IPS DF 6.9 (cell line): Measurements from ENCODE around the gene PDE11A.
"Not testable (repeated sequence)": the region's sequence is repeated elsewhere in the genome, so short reads cannot be mapped to it uniquely, and the experiment has no call there.

ENCODE experiments used
- DNase-seq: peaks from one replicate; pipeline ENCODE4 v3.0.0-alpha.2; 2013; ENCODE audit warnings: low read depth, low spot score
- H3K27ac ChIP-seq: one replicate; pipeline ENCODE4 v1.5.1; 2013; ENCODE audit warnings: low read length, control low read depth
- H3K27me3 ChIP-seq: 2 replicates; pipeline ENCODE4 v1.6.1; 2013; ENCODE audit warnings: mild to moderate bottlenecking, low read length; ENCODE audit not compliant: control insufficient read depth, insufficient read depth
- H3K36me3 ChIP-seq: 2 replicates; pipeline ENCODE4 v1.6.1; 2013; ENCODE audit warnings: low read length; ENCODE audit not compliant: control insufficient read depth, insufficient read depth
- H3K4me1 ChIP-seq: 2 replicates; pipeline ENCODE4 v1.6.1; 2013; ENCODE audit warnings: low read length; ENCODE audit not compliant: control insufficient read depth, insufficient read depth
- H3K4me3 ChIP-seq: 2 replicates; pipeline ENCODE4 v1.5.1; 2013; ENCODE audit warnings: mild to moderate bottlenecking, low read length
- H3K9me3 ChIP-seq: 2 replicates; pipeline ENCODE4 v1.6.1; 2013; ENCODE audit warnings: low read length, inconsistent platforms; ENCODE audit not compliant: control insufficient read depth, insufficient read depth
- WGBS: extraction: QIAGEN DNeasy Blood & Tissue Kit; methylation state at CpG from one replicate; pipeline ENCODE4 v1.1.7; 2013; ENCODE audit warnings: mixed read lengths, missing lambda C conversion rate; ENCODE audit not compliant: insufficient read length, insufficient coverage; 5-methylcytosine and 5-hydroxymethylcytosine counted together

The PDE11A gene

GRCh38 chr2:177869912-177870311 is 202.7 kb downstream of the PDE11A start:
- DNase-seq = no peak
- H3K9me3 ChIP-seq = no peaks in the 10 kb centered on the region
- no peaks in the 10 kb centered on the region for H3K4me1 ChIP-seq
- WGBS = 100% methylated on average over 1 of the region's 3 CpGs
- no peaks in the 10 kb centered on the region for H3K27me3 ChIP-seq
- H3K27ac ChIP-seq = no peak overlapping the region
- H3K36me3 ChIP-seq = no peaks in the 10 kb centered on the region
- no peak overlapping the region for H3K4me3 ChIP-seq

GRCh38 chr2:177869209-177869608 is 203.4 kb downstream of the PDE11A start:
- no peaks in the 10 kb centered on the region for H3K36me3 ChIP-seq
- no peaks in the 10 kb centered on the region for H3K4me1 ChIP-seq
- no CpG with 5 or more reads among the region's 3 CpGs for WGBS
- no peaks in the 10 kb centered on the region for H3K9me3 ChIP-seq
- no peaks in the 10 kb centered on the region for H3K27me3 ChIP-seq
- no peak overlapping the region for H3K4me3 ChIP-seq
- no peak for DNase-seq
- H3K27ac ChIP-seq = no peak overlapping the region

- Histone ChIP-seq H3K27me3 (no peaks in the 10 kb centered on the region), H3K27ac (no peak overlapping the region), H3K36me3 (no peaks in the 10 kb centered on the region), H3K9me3 (no peaks in the 10 kb centered on the region), H3K4me3 (no peak overlapping the region), H3K4me1 (no peaks in the 10 kb centered on the region)
- no peak for DNase-seq
Measured at GRCh38 chr2:177868806-177869205, 203.8 kb downstream of the PDE11A start.

- H3K4me3 ChIP-seq = no peak overlapping the region
- no peaks in the 10 kb centered on the region for H3K27me3 ChIP-seq
- H3K4me1 ChIP-seq = no peaks in the 10 kb centered on the region
- H3K36me3 ChIP-seq = no peaks in the 10 kb centered on the region
- no peak for DNase-seq
- H3K9me3 ChIP-seq = no peaks in the 10 kb centered on the region
- no peak overlapping the region for H3K27ac ChIP-seq
- no CpG with 5 or more reads among the region's 1 CpG for WGBS
Measured at GRCh38 chr2:177857538-177857937, 215.0 kb downstream of the PDE11A start.

GRCh38 chr2:177852389-177852788 is 220.2 kb downstream of the PDE11A start:
- Histone ChIP-seq H3K27me3 (no peaks in the 10 kb centered on the region), H3K4me1 (no peaks in the 10 kb centered on the region), H3K27ac (no peak overlapping the region), H3K9me3 (no peaks in the 10 kb centered on the region), H3K36me3 (no peaks in the 10 kb centered on the region), H3K4me3 (no peak overlapping the region)
- WGBS = no CpG with 5 or more reads among the region's 1 CpG
- no peak for DNase-seq

- WGBS = no CpG with 5 or more reads among the region's 2 CpGs
Measured at GRCh38 chr2:177843188-177843587, 229.4 kb downstream of the PDE11A start.

GRCh38 chr2:177842243-177842642 is 230.3 kb downstream of the PDE11A start:
- no CpG with 5 or more reads among the region's 3 CpGs for WGBS
- H3K4me3 ChIP-seq = no peak overlapping the region
- H3K27me3 ChIP-seq = no peaks in the 10 kb centered on the region
- no peak for DNase-seq
- no peaks in the 10 kb centered on the region for H3K36me3 ChIP-seq
- H3K9me3 ChIP-seq = no peaks in the 10 kb centered on the region
- H3K27ac ChIP-seq = no peak overlapping the region
- H3K4me1 ChIP-seq = no peaks in the 10 kb centered on the region

More at GRCh38 chr2:177843188-177843587, 229.4 kb downstream of the PDE11A start:
- H3K4me3 ChIP-seq = no peak overlapping the region
- no peaks in the 10 kb centered on the region for H3K4me1 ChIP-seq
- no peaks in the 10 kb centered on the region for H3K27me3 ChIP-seq
- no peak for DNase-seq
- no peak overlapping the region for H3K27ac ChIP-seq
- no peaks in the 10 kb centered on the region for H3K9me3 ChIP-seq
- H3K36me3 ChIP-seq = no peaks in the 10 kb centered on the region

GRCh38 chr2:177835418-177836204 is 237.0 kb downstream of the PDE11A start:
- H3K27me3 ChIP-seq, DNase-seq, H3K36me3 ChIP-seq, H3K4me1 ChIP-seq, H3K4me3 ChIP-seq, H3K9me3 ChIP-seq, H3K27ac ChIP-seq: not testable (repeated sequence)
- no CpG with 5 or more reads among the region's 27 CpGs for WGBS

- DNase-seq = no peak
- Histone ChIP-seq H3K27ac (no peak overlapping the region), H3K27me3 (no peaks in the 10 kb centered on the region), H3K9me3 (peaks cover 5% of the 10 kb centered on the region), H3K36me3 (no peaks in the 10 kb centered on the region), H3K4me3 (no peak overlapping the region), H3K4me1 (no peaks in the 10 kb centered on the region; the same call in 1 of the 2 replicates)
- no CpG with 5 or more reads among the region's 6 CpGs for WGBS
Measured at GRCh38 chr2:177832611-177833433, 239.8 kb downstream of the PDE11A start.

- no CpG with 5 or more reads among the region's 1 CpG for WGBS
- no peak overlapping the region for H3K4me3 ChIP-seq
- H3K36me3 ChIP-seq = no peaks in the 10 kb centered on the region
- H3K9me3 ChIP-seq = peaks cover 5% of the 10 kb centered on the region
- H3K4me1 ChIP-seq = no peaks in the 10 kb centered on the region; the same call in 1 of the 2 replicates
- no peak overlapping the region for H3K27ac ChIP-seq
- H3K27me3 ChIP-seq = no peaks in the 10 kb centered on the region
- DNase-seq = no peak
Measured at GRCh38 chr2:177830881-177831386, 241.6 kb downstream of the PDE11A start.
